Effector memory CD4-positive, alpha-beta T cell (primary cell): ENCODE results near the gene PDK1.

ENCODE experiments used
- DNase-seq, 3 donors: peaks; one replicate each; pipeline ENCODE4 v3.0.0-alpha.2; 2020
- H3K27ac ChIP-seq: 2 replicates; pipeline ENCODE4 v1.7.0; 2013; ENCODE audit warnings: mild to moderate bottlenecking, low read length, moderate library complexity; ENCODE audit not compliant: insufficient read depth, poor library complexity, severe bottlenecking
- H3K27me3 ChIP-seq: replicated peaks from 2 replicates; pipeline ENCODE4 v1.7.0; 2013; ENCODE audit warnings: mild to moderate bottlenecking, low read length; ENCODE audit not compliant: insufficient read depth, control insufficient read depth, poor library complexity, severe bottlenecking
- H3K36me3 ChIP-seq: 2 replicates; pipeline ENCODE4 v1.7.0; 2013; ENCODE audit warnings: mild to moderate bottlenecking, low read length, moderate library complexity; ENCODE audit not compliant: control insufficient read depth, insufficient read depth
- H3K4me1 ChIP-seq: 2 replicates; pipeline ENCODE4 v1.7.0; 2013; ENCODE audit warnings: low read length, mild to moderate bottlenecking; ENCODE audit not compliant: control insufficient read depth, insufficient read depth, poor library complexity, severe bottlenecking
- H3K4me3 ChIP-seq: 2 replicates; pipeline ENCODE4 v1.7.0; 2013; ENCODE audit warnings: low read length, low read depth, mild to moderate bottlenecking; ENCODE audit not compliant: insufficient read depth, poor library complexity, severe bottlenecking
- H3K9me3 ChIP-seq: 2 replicates; pipeline ENCODE4 v1.7.0; 2013; ENCODE audit warnings: mild to moderate bottlenecking, low read length, moderate library complexity; ENCODE audit not compliant: control insufficient read depth

Gene PDK1

DNA sequence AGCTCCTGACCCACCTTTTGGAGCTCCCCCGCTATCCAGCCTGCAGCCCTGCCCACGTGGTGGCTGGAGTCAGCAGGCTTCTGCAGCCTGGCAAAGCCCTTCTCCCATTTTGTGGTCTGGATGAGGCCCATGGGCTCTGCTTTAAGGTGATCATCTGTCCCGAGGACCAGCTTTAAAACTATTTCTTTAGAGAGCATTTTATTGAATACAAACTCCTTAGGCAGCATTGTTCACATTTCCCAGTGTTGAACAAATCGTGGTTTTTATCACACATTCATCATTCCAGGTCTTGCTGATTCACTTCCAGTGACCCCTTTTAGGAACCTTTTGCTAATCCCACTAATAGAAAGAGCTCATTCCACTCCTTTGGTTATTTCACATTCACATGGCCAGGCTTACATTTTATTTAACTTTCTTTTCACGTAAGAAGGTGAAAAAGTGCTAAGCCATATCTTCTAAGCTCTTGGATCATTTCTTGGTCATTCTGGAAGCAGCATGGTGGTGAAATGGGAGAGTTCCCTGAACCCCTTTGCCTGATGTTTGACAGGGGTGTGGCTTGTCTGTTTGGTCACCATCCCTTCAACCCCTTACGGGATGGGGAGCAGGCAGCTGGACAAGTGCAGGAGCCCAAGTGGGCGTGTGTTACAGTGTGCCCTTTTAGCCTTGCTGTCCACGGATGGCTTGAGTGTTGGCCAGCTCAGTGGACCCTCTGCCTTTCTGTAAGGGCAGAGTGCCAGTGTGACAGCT, 99.4 kb downstream of the PDK1 start:
- DNase-seq = no peak
- Histone ChIP-seq H3K27me3 (no peaks in the 10 kb centered on the region), H3K4me3 (no peak overlapping the region), H3K4me1 (no peaks in the 10 kb centered on the region), H3K9me3 (no peaks in the 10 kb centered on the region), H3K36me3 (no peaks in the 10 kb centered on the region), H3K27ac (no peak overlapping the region)

DNA sequence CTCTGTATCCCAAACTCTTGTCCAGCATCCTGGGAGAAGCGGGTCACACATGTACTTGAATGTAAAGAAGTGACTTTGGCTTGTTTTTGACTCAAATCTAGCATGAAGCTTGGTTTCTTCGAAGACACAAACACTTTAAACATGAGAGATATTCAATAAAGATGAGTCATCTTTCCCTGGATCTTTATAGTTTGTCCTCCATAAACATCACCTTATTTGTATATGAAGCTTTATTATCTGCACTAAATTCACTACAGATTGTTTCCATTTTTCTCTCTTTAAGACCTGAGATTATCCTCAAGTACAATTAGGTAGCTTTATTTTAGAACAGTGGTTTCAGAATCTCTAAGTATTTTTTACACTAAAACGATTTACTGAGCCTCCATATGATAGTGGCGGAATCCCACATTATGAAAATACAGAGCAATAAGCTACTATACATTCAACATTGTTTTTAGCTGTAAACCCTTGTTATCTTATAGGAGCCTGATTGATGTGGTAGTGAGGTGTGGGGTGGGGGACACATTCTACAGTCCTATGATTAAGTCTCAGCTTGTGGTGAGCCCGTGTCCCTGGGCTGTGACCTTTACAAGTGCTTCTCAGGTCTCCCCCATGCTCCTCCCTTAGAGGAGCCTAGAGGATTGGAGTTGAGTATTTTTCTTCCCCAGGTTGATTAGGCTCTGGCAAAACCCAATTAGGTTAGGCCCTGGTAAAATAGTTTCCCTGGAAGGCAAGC, 100.1 kb downstream of the PDK1 start:
- Histone ChIP-seq H3K27ac (no peak overlapping the region), H3K27me3 (no peaks in the 10 kb centered on the region)

More for the DNA sequence above, 100.1 kb downstream of the PDK1 start:
- Histone ChIP-seq H3K4me3 (no peak overlapping the region), H3K4me1 (no peaks in the 10 kb centered on the region), H3K36me3 (no peaks in the 10 kb centered on the region), H3K9me3 (no peaks in the 10 kb centered on the region)
- no peak for DNase-seq
